Bronchial epithelial cell (primary cell): ENCODE results near the gene LANCL3. TPM values are rescaled to one million over a fixed set of nuclear protein-coding genes. Genes with fewer than 3 reads are reported as not detected.
"Not testable (repeated sequence)": the region's sequence is repeated elsewhere in the genome, so short reads cannot be mapped to it uniquely, and the experiment has no call there.

Source experiments
- DNase-seq: peaks from one replicate; pipeline ENCODE4 v3.0.0-alpha.2; 2010; ENCODE audit warnings: low read depth
- FAIRE-seq: peaks from 2 replicates; lab custom pipeline; 2011; peaks lifted over from hg19 to GRCh38; lab: Jason Lieb, UNC
- H3K27me3 ChIP-seq: 2 replicates; pipeline ENCODE4 v1.5.1; 2011; ENCODE audit warnings: low read length; ENCODE audit not compliant: control insufficient read depth, insufficient read depth
- H3K36me3 ChIP-seq: 2 replicates; pipeline ENCODE4 v1.5.1; 2011; ENCODE audit warnings: low read length; ENCODE audit not compliant: control insufficient read depth, insufficient read depth
- H3K4me3 ChIP-seq: 2 replicates; pipeline ENCODE4 v1.5.1; 2011; ENCODE audit warnings: mild to moderate bottlenecking, low read depth, low read length, control low read depth
- CTCF ChIP-seq: IDR thresholded peaks from 2 replicates; pipeline ENCODE4 v1.5.1; 2011; ENCODE audit warnings: mild to moderate bottlenecking, moderate library complexity, low read length, control low read depth, inconsistent platforms; ENCODE audit not compliant: insufficient read depth, severe bottlenecking
- total RNA-seq: library from RNA; depleted of rRNA; stranded (reverse); fragments of >200 nt; gene quantifications from 2 replicates; pipeline ENCODE4 v1.2.1, GENCODE V29; 2014

Gene LANCL3
- total RNA-seq, 1 donor from 2014 or later = 0.26 TPM

GRCh38 chrX:37553476-37553875 is 18.0 kb upstream of the LANCL3 start:
- FAIRE-seq = no peak
- Histone ChIP-seq H3K4me3 (no peak overlapping the region), H3K27me3 (peaks cover 2% of the 10 kb centered on the region), H3K36me3 (no peaks in the 10 kb centered on the region)
- DNase-seq = no peak
- TF ChIP-seq CTCF = no peak

DNA sequence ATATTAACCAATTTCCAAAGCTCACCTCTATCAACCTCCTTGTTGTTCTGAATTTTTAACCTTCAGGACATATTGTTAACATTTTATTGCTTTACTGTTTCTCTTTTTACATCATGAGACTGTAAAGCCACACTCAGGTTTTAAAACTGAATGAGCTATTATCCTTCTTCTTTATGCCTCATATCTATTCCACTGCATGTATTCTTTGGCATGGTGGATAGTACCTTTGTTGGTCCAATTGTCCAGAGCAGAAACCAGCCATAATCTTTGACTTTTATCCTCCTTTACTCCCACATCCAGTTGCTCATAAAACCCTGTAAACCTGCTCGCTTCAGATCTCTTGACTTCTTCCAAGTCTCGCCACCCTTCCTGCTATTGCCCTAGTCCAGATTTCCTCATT is 6.2 kb upstream of the LANCL3 start:
- peak; percentile 93 for FAIRE-seq
- DNase-seq, H3K36me3 ChIP-seq, H3K27me3 ChIP-seq, H3K4me3 ChIP-seq: not testable (repeated sequence)

GRCh38 chrX:37570349-37570748 is 1.1 kb upstream of the LANCL3 start:
- not testable (repeated sequence) for H3K27me3 ChIP-seq, H3K4me3 ChIP-seq, DNase-seq, H3K36me3 ChIP-seq
- FAIRE-seq = peak; percentile 96

GRCh38 chrX:37572108-37572587 is 687 bp downstream of the LANCL3 start:
- H3K27me3 ChIP-seq, FAIRE-seq, H3K36me3 ChIP-seq: not testable (repeated sequence)
- peak overlapping the region; percentile 30 for H3K4me3 ChIP-seq
- DNase-seq = peak; percentile 22
- peak; percentile 70 for TF ChIP-seq CTCF

DNA sequence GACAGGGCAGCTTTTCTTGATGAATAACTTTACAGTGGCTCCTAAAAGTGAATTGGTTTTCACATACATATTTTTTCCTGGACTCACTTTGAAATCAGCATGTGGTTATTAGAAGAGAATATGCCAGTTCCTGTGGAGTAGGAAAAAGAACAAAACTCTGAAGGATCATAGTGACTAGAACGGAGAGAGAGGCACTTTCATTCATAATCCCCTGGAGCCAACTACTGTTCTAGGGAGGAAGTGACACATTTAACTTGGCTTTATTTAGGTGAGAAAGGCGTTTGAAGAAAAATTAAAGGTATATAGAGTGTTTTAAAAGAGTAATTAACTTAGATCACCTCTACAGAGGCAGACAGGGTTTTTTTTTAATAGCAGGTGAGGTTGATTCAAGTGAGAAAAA is 1.7 kb downstream of the LANCL3 start:
- not testable (repeated sequence) for H3K36me3 ChIP-seq, H3K27me3 ChIP-seq, FAIRE-seq, H3K4me3 ChIP-seq
- DNase-seq = peak; percentile 26

- no peak for TF ChIP-seq CTCF
- Histone ChIP-seq H3K36me3 (no peaks in the 10 kb centered on the region), H3K4me3 (no peak overlapping the region), H3K27me3 (no peaks in the 10 kb centered on the region)
- FAIRE-seq (no peak), DNase-seq (peak; percentile 74)
Observed at GRCh38 chrX:37578045-37578444, 6.6 kb downstream of the LANCL3 start.

- Histone ChIP-seq H3K36me3 (no peaks in the 10 kb centered on the region), H3K27me3 (no peaks in the 10 kb centered on the region), H3K4me3 (no peak overlapping the region)
- peak; percentile 65 for DNase-seq
- FAIRE-seq = no peak
- TF ChIP-seq CTCF = no peak
Observed at GRCh38 chrX:37580080-37580479, 8.6 kb downstream of the LANCL3 start.

- not testable (repeated sequence) for H3K27me3 ChIP-seq, DNase-seq, FAIRE-seq, H3K36me3 ChIP-seq, H3K4me3 ChIP-seq
Observed at GRCh38 chrX:37587337-37587736, 15.9 kb downstream of the LANCL3 start.
